GM12891 (cell line): ENCODE measurements around the gene FOXL3.

Experiments
- POLR2A ChIP-seq: IDR thresholded peaks from 2 replicates; pipeline ENCODE4 v1.6.1; 2011; ENCODE audit warnings: low read depth, low read length, control low read depth
- POLR2AphosphoS5 ChIP-seq: IDR thresholded peaks from 2 replicates; pipeline ENCODE4 v1.6.1; 2011; ENCODE audit warnings: low read depth, low read length, control low read depth
- SPI1 ChIP-seq: IDR thresholded peaks from 2 replicates; pipeline ENCODE4 v1.6.1; 2011; ENCODE audit warnings: low read depth, low read length, control low read depth
- TAF1 ChIP-seq: IDR thresholded peaks from 2 replicates; pipeline ENCODE4 v1.6.1; 2011; ENCODE audit warnings: low read depth, low read length, control low read depth

DNA sequence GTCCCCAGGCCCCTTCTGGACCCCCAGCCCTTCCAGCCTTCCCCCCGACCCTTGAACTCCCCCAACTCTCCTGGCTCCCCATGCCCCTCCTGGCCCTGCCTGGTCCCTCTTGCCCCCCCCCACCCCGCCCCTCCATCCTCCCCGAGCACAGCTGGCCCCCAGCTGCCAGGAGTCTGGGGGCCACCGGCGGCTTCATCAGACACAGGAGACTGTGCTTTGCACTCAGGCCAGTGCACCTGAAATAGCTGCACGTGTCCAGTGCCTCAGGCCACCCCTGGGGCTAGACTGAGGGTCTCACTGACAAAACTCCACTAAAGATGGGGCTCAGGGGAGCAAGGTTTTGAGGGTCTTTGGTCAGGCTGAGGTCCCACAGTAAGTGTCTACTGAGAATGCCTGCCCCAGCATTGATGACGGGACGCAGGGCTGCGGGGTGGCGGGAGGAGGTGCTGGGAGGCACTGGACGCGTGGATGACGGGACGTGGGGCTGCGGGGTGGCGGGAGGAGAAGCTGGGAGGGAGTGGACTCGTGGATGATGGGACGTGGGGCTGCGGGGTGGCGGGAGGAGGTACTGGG lies 6.5 kb downstream of the FOXL3 start:
- TF ChIP-seq POLR2A (no peak), POLR2AphosphoS5 (no peak), TAF1 (no peak), SPI1 (no peak)
